GM19452 (cell line): ENCODE data around the gene DDX24.

Experiments
- ATAC-seq: cut with Tn5 transposase; IDR thresholded peaks from one replicate; pipeline ENCODE4 v1.9.1; 2021; ENCODE audit not compliant: unreplicated experiment

Gene DDX24

GRCh38 chr14:94115058-94115591, 34.1 kb upstream of the DDX24 start:
- no peak for ATAC-seq

- ATAC-seq, result no peak
These were observed 33.6 kb upstream of the DDX24 start for GRCh38 chr14:94114589-94115057.

GRCh38 chr14:94113908-94114588, 33.0 kb upstream of the DDX24 start:
- ATAC-seq, result no peak

- no peak for ATAC-seq
These were observed 32.5 kb upstream of the DDX24 start for GRCh38 chr14:94113490-94113889.

- no peak for ATAC-seq
These were observed 32.1 kb upstream of the DDX24 start for GRCh38 chr14:94113073-94113472.

GRCh38 chr14:94112513-94113063, 31.6 kb upstream of the DDX24 start:
- ATAC-seq, result no peak

GRCh38 chr14:94111276-94112095, 30.5 kb upstream of the DDX24 start:
- no peak for ATAC-seq

- ATAC-seq, result no peak
These were observed 29.7 kb upstream of the DDX24 start, which contains the start of gene IFI27 for GRCh38 chr14:94110552-94111181. Gene IFI27, plus strand, starts transcription at chr14:94110736.

GRCh38 chr14:94109915-94110250, 28.9 kb upstream of the DDX24 start:
- ATAC-seq, result no peak

- ATAC-seq, result no peak
These were observed 23.7 kb upstream of the DDX24 start for GRCh38 chr14:94104731-94105130.

GRCh38 chr14:94103554-94104150, 22.6 kb upstream of the DDX24 start:
- no peak for ATAC-seq

GRCh38 chr14:94102768-94103482, 21.9 kb upstream of the DDX24 start:
- no peak for ATAC-seq

- no peak for ATAC-seq
These were observed 20.7 kb upstream of the DDX24 start for GRCh38 chr14:94101748-94102147.

- no peak for ATAC-seq
These were observed 19.8 kb upstream of the DDX24 start for GRCh38 chr14:94100847-94101246.

- ATAC-seq, result no peak
These were observed 18.0 kb upstream of the DDX24 start for GRCh38 chr14:94099006-94099405.

- no peak for ATAC-seq
These were observed 17.5 kb upstream of the DDX24 start for GRCh38 chr14:94098326-94098992.

GRCh38 chr14:94097091-94097490, 16.1 kb upstream of the DDX24 start:
- no peak for ATAC-seq

- ATAC-seq, result no peak
These were observed 12.4 kb upstream of the DDX24 start for GRCh38 chr14:94093418-94093817.

GRCh38 chr14:94089479-94089878, 8.5 kb upstream of the DDX24 start:
- no peak for ATAC-seq

- no peak for ATAC-seq
These were observed 7.5 kb upstream of the DDX24 start for GRCh38 chr14:94088516-94088915.
